ENCODE data around the gene CREB1.
"Not testable (repeated sequence)": the region's sequence is repeated elsewhere in the genome, so short reads cannot be mapped to it uniquely, and the experiment has no call there.

Gene CREB1

DNA sequence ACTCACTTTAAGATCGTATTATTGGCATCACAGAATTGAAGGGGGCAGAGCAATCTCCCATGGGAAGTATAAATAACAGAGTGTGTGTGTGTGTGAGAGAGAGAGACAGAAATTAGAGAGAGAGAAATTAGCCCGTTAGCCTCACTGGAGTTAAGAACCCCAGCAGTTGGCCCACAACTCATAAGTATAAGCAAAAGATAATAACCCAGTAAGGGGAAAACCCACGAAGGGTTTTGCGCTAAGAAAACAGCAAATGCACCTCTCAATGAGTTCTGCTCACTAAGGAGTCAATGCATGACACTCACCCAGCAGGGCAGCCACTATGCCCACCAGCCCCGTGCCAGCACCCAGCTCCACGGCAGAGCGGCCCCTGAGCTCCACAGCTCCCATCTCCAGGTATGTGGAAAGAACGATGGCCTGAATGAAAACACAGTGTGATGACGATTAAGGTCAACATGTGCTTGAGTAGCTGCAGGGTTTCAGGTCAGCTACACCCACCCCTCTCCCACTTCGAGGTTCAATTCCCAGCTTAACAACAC lies 91.8 kb downstream of the CREB1 start:
- DNase-seq = no peak

DNA sequence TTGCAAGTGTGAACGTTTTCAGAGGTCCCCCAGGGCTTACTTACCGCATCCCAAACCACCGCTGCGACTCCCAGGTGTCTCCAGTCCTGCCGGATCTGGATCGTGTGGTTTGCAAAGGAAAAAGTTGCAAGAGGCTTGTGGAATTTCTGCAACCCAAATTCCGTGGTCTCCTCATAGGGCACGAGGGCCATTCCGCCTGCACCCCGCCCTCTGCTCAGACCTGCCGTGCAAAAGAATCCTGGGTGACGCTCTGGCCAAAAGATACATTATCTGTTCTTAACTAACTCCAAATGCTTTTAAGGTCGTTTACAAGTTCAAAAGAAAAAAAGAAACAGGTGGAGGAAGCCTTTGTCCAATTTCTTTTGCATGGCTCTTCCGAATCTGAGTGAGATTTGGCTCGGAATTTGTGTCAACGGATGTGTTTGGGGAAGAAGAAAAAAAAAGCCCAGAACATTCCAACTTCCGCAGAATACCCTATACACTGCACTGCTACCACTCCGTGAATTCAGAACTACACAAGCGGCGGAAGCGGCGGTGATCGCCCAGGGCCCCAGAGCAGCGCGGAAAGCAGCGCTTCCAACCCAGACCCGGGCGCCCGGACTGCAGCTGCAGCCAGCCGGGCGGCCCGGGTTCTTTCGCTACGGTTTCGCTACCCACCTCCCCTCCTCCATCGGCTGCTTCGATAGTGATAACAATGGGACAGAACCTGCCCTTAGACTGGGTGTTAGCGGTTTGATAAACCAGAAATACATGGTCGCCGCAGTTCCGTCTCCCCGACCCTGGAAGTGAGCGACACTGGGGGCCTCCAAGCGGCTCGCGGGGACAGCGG lies 94.6 kb downstream of the CREB1 start:
- peak; percentile 75 for DNase-seq

DNA sequence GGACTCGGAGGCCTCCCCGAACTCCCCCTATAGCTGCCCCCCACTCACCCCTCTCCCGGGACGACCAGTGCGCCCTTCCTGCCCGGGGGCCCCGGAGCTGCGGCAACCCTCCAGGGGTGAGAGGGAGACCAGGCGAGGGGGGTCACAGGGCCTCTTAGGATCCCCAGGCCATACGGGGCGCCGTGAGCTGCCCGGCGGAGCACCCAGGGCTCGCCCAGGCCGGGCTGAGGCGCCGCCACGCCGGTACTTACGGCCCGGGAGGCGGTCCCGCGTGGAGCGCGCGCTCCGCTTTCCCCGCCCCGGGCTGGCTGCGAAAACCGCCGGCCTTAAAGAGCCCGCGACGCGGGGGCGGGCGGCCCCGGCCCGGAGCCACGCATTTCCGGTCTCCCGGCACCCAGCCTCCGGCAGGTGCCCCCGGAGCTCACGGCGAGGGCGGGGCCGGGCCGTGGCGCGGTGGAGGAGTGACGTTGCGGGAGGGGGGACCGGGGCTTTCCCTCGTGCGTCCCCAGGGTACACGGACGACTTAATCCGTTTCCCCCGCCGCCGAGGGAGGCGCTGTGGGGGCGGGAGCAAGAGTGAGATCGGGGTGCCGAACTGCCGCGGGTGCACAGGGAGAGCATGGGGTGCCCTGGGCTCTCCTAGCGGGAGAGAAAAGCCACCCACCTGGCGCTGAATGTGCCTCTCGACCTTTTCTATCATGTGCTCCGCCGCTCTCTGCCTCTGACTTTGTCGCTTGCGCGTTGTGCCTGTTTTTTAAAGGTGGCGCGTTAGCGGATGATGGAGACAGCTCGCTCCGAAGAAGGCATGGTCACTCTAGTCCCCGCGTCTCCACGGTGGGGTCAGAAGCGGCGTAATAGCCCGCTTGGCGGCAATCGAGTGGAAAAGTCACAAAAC lies 95.5 kb downstream of the CREB1 start, which contains the start of gene METTL21A:
TSS of gene METTL21A (minus strand) at position 381 of the 894 bp plus-strand sequence. CDS start 1,019 bp downstream, outside the sequence.
- DNase-seq = peak; percentile 89

DNA sequence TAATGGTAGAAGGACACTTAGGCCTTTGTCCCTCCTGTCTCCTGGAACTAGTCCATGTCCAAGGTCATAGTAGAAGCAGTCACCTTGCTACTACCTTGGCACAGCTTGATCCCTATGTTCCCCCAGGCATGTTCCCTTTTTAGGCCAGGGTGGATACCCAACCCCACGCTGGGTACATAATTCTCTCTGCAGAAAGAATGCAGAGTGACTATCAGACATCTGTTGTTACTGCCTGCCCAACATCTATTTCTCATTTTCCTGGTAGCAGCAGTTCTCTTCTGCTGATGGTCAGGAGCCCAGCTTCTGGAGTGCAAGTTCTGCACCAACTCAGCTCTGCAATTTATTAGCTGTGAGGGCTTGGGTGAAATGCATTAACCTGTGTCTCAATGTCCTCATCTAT lies 99.8 kb downstream of the CREB1 start:
- DNase-seq = no peak

DNA sequence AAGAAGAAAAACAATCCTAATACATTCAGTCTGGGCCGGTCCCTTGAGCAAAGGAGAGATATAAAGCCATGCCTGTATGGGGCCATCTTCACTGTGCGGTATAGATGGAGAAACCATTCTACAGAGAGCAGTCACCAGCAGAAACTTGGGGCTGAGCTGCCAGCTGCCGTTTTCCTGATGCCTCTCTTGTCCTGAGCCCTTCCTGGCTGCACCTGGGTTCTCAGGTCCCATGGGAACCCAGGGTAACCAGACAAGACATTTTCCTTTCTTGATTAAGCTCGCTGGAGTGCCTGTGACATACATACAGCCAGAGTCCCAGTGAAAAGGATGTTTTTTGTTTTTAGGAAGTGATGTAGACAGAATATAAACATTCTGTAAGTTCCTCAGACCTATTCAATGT lies 100.7 kb downstream of the CREB1 start:
- no peak for DNase-seq

DNA sequence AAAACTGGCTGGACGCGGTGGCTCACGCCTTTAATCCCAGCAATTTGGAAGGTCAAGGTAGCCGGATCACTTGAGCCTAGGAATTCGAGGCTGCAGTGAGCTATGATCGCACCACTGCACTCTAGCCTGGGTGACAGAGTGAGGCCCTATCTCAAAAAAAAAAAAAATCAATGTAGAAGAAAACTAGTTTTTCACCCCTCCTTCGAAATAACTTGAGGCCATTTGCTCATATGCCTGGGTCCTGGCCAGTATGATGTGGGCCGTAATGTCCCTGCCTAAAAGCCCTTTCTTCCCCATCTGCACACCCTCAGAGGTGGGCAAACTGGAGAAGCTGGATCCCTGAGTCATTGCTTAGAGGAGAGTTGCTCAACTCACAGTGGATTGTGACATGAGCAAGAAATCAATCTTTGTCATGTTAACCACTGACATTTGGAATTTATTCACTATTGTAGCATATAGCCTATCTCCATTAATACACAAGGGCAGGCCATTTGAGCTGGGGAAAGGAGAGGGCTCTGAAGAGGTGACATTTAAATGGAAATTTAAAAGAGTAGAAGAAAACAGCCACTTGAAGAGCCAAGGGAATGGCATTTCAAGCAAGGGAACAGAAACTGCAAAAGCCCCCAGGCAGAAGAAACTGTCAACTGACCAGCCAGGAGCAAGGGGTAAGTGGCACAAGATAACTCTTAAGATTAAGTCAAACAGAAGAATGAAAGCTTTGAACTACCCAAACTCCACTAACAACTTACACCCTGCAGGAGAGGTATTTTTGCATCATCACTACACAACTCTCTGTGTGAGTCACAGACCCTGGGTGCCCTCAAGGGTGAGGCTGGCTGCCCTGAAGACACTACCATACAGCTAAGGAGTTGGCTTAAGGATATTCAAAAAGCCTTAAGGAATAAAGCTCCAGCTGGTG lies 103.1 kb downstream of the CREB1 start:
- peak; percentile 80 for DNase-seq

DNA sequence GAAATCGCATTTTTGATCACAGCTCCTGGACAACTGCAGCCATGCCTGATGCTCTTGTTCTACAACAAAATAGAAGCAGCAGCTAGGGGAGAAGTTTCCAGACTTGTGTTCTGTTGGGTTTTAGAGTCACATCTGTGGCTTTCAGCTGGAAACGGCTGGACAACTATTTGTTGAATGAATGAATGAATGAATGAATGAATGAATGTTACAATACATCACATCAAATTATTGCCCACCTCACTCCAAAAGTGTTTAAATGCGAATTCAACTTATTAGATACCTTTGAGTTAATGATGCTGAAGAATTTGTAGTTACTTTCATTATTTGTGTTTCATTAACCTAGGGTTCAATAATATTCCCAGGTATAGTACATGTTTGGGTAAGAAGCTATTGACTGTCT lies 103.9 kb downstream of the CREB1 start:
- DNase-seq = no peak

DNA sequence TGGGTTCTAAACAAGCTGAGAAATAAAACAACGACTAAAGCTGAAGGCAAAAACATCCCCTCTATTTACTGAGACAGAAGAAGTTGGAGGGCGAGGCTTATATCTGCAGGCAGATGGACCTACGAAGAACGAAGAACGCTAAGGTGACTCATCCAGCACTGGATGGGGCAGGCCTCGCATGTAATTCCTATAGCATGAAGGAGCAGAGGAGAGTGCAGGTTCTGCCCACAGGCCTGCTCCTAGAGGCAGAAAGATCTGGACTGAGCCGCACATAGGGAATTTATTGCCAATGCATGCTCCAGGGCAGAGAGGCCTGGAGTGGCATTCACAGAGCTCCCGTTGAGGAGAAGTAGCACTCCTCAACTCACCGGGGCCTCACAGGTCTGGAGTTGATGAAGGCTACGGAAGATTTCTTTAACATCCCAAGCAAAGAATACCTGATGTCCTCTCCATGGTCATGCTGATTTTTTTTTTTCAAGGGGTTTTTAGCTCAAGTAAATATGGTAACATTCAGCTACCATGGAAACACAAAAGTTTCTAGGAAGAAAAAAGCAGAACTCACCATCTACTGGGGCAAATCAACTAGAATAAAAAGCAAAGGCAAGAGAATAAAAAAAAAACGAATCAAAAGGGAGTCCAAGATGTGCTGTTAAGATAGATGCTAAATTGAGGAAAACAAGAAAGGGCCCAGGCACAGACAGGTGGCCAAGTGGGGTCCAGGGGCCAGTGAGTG lies 105.9 kb downstream of the CREB1 start:
- DNase-seq = peak; percentile 68

DNA sequence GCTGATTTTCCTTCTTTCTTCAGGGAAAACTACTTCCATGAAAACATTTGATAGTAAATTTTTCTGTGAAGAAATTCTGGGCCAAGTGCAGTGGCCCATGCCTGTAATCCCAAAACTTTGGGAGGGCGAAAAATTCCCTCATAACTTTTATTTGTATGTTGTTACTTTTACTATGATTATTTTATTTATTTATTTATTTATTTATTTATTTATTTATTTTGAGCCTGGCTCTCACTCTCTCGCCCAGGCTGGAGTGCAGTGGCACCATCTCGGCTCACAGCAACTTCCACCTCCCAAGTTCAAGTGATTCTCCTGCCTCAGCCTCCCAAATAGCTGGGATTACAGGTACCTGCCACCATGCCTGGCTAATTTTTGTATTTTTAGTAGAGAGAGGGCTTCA lies 109.5 kb downstream of the CREB1 start:
- not testable (repeated sequence) for DNase-seq

DNA sequence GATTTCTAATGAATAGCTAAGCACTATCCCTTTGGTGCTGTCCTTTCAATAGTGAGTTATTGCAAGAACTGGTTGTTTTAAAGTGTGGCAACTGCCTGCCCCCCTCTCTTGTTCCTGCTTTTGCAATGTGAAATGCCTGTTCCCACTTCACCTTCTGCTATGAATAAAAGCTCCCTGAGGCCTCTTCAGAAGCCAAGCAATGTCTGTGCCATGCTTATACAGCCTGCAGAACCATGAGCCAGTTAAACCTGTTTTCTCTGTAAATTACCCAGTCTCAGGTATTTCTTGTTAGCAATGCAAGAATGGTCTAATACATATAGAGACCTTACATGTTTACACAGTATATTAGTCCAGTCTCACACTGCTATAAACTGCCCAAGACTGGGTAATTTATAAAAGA lies 110.4 kb downstream of the CREB1 start:
- no peak for DNase-seq

DNA sequence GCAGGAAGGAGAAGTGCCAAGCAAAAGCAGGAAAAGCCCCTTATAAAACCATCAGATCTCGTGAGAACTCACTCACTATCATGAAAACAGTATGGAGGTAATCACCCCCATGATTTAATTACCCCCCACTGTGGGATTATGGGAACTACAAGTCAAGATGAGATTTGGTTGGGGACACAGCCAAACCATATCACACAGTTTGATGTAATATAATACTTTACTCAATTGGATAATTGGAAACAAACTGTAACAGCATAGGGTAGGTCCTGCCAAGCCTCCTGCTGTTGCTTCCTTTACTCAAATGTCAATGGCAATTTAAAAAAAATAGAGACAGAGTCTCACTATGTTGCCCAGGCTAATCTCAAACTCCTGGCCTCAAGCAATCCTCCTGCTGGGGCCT lies 110.9 kb downstream of the CREB1 start:
- DNase-seq = no peak

DNA sequence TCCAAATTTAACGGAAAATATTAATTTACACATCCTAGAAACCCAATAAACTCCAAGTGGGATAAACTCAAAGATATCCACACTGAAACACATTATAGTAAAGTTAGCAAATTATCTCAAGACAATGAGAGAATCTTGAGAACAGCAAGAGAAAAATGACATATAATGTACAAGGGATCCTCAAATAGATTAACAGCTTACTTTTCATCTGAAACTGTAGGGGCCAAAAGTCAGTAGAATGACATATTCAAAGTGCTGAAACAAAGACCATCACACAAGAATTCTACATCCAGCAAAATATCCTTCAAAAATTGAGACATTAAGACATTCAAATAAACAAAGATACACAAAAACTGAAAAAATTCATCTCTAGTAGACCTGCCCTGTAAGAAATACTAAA lies 114.1 kb downstream of the CREB1 start:
- DNase-seq = no peak

DNA sequence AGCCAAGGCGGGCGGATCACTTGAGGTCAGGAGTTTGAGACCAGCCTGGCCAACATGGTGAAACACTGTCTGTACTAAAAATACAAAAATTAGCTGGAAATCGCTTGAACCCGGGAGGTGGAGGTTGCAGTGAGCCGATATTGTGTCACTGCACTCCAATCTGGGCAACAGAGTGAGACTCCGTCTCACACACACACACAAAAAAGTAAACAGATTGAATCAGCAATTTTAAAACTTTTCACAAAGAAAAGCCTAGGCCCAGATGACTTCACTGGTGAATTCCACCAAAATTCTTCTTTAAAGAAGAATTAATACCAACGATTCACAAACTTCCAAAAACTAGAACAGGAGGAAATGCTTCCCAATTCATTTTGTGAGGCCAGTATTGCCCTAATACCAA lies 116.8 kb downstream of the CREB1 start:
- DNase-seq = not testable (repeated sequence)
